Mesothelial cell of epicardium (in vitro differentiated cells): Measurements from ENCODE around the gene FLVCR2. TPM values are rescaled to one million over a fixed set of nuclear protein-coding genes. Genes with fewer than 3 reads are reported as not detected.

Source experiments
- DNase-seq, 2 experiments: peaks; one replicate each; pipeline ENCODE4 v3.0.0; 2021; ENCODE audit warnings: low spot score in 2 of 2; ENCODE audit not compliant: unreplicated experiment in 2 of 2
- H3K27ac Mint-ChIP-seq: 2 replicates; pipeline ENCODE4 v1.8.0; 2021; ENCODE audit warnings: mixed read lengths
- H3K27me3 Mint-ChIP-seq: 2 replicates; pipeline ENCODE4 v1.8.0; 2021; ENCODE audit warnings: low read depth, mixed read lengths
- H3K36me3 Mint-ChIP-seq: 2 replicates; pipeline ENCODE4 v1.8.0; 2021; ENCODE audit warnings: mixed read lengths
- H3K4me1 Mint-ChIP-seq: 2 replicates; pipeline ENCODE4 v1.8.0; 2021; ENCODE audit warnings: mixed read lengths
- H3K4me3 Mint-ChIP-seq: 2 replicates; pipeline ENCODE4 v1.8.0; 2021; ENCODE audit warnings: mild to moderate bottlenecking, moderate library complexity, mixed read lengths
- H3K9me3 Mint-ChIP-seq: 2 replicates; pipeline ENCODE4 v1.8.0; 2021; ENCODE audit warnings: mixed read lengths
- total RNA-seq: library from RNA; stranded (reverse); gene quantifications from 3 replicates; pipeline ENCODE4 v1.2.1, GENCODE V29; 2021
- TF ChIP-seq, protein P1 (sequence below): fragments of 200-600 bp; sonication (generic); IDR thresholded peaks from one replicate; pipeline ENCODE4 v1.5.0; 2021; ENCODE audit warnings: antibody characterized with exemption; ENCODE audit not compliant: unreplicated experiment

Gene FLVCR2
- total RNA-seq, 1 donor from 2014 or later: 3.0 TPM

DNA sequence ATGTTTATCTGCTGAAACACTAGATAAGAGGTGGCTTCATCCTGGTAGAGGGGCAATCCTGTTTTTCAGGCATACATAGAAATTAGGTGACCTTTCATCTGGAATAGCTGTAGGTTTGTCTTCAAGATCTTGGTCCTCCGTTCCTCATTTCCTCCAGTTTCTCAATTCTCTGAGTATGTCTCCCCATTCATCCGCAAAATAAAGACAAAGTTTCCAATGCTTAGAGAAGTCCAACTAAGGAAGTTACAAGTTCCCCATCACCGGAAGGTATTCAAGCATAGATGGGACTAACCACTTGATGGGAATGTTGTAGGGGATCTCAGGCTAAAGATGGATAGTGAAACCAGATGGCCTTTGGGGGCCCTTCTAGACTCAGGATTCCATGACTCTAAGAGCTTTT lies 48.0 kb downstream of the FLVCR2 start:
- Mint-ChIP-seq H3K9me3 (peaks cover 4% of the 10 kb centered on the region), H3K4me3 (no peak overlapping the region), H3K27ac (no peak overlapping the region), H3K36me3 (peaks cover 2% of the 10 kb centered on the region), H3K4me1 (peaks cover 2% of the 10 kb centered on the region), H3K27me3 (no peaks in the 10 kb centered on the region)
- TF ChIP-seq, protein P1, sequence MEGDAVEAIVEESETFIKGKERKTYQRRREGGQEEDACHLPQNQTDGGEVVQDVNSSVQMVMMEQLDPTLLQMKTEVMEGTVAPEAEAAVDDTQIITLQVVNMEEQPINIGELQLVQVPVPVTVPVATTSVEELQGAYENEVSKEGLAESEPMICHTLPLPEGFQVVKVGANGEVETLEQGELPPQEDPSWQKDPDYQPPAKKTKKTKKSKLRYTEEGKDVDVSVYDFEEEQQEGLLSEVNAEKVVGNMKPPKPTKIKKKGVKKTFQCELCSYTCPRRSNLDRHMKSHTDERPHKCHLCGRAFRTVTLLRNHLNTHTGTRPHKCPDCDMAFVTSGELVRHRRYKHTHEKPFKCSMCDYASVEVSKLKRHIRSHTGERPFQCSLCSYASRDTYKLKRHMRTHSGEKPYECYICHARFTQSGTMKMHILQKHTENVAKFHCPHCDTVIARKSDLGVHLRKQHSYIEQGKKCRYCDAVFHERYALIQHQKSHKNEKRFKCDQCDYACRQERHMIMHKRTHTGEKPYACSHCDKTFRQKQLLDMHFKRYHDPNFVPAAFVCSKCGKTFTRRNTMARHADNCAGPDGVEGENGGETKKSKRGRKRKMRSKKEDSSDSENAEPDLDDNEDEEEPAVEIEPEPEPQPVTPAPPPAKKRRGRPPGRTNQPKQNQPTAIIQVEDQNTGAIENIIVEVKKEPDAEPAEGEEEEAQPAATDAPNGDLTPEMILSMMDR: no peak
- no peak for DNase-seq

DNA sequence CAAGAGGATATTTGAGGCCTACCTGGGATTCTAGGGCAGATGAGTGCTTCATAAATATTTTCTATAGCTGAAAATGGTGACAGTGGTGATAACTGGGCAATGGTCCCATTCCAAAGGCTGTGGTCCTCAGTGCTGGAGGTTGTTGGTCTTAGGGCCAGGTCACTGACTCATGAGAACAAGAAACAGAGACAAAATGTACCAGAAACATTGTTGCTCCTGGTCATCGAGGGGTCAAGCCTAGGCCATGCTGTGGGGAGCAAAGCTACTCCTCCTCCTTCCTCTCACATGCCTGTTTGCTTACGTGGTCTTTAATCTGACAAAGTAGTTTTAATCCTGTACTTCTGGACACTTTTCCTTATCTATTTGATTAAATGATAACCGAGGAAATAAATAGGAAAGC lies 48.4 kb downstream of the FLVCR2 start:
- Mint-ChIP-seq H3K27ac (no peak overlapping the region), H3K27me3 (no peaks in the 10 kb centered on the region)

DNA sequence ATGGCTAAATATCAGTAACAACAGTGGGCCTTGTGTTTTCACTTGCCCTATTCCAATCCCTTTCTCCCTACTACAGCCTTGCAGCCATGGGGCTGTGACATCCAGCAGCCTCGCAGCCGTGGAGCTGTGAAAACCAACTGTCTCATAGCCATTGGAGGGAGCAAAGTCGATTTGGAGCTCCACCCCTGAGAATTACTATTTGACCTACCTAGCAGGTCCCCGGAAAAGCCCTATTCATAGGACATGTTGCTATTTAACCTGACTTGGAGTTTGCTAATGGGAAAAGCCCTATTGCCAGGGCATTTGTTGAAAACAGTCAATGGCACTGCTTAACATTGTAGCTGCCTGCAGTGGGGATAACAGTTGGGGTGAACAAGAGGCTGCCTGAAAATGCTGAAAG lies 49.0 kb downstream of the FLVCR2 start:
- TF ChIP-seq, protein P1: no peak
- Mint-ChIP-seq H3K4me3 (no peak overlapping the region), H3K9me3 (peaks cover 4% of the 10 kb centered on the region), H3K27me3 (no peaks in the 10 kb centered on the region), H3K27ac (no peak overlapping the region), H3K4me1 (peaks cover 2% of the 10 kb centered on the region), H3K36me3 (peaks cover 2% of the 10 kb centered on the region)
- no peak for DNase-seq

More for the DNA sequence above, 48.4 kb downstream of the FLVCR2 start:
- H3K4me1 Mint-ChIP-seq: peaks cover 2% of the 10 kb centered on the region
- peaks cover 2% of the 10 kb centered on the region for H3K36me3 Mint-ChIP-seq
- no peak overlapping the region for H3K4me3 Mint-ChIP-seq
- no peak for DNase-seq
- H3K9me3 Mint-ChIP-seq: peaks cover 4% of the 10 kb centered on the region
- TF ChIP-seq, protein P1: no peak

DNA sequence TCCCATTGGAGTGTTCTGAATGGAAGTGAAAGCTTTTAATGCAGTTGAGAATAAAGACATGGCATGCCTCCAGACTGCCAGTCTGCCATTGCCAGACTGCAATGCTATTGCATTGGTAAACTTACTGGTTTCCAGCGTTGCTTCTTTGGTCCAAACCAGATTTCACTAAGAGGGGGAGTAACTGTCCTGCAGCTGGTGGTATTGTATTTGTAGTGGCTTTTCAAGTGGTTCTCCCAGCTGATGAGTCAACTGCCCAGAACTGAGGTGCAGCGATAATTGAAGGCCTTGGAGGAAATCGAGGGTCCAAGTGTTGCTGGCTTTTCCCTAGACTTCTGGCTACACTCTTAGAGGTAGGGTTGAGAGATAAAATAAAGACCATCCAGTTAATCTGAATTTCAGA lies 50.4 kb downstream of the FLVCR2 start:
- no peak for DNase-seq
- TF ChIP-seq, protein P1: no peak
- no peak overlapping the region for H3K4me3 Mint-ChIP-seq
- no peak overlapping the region for H3K27ac Mint-ChIP-seq
- H3K36me3 Mint-ChIP-seq: peaks cover 2% of the 10 kb centered on the region
- peaks cover 2% of the 10 kb centered on the region for H3K4me1 Mint-ChIP-seq
- H3K27me3 Mint-ChIP-seq: no peaks in the 10 kb centered on the region
- H3K9me3 Mint-ChIP-seq: peaks cover 4% of the 10 kb centered on the region

DNA sequence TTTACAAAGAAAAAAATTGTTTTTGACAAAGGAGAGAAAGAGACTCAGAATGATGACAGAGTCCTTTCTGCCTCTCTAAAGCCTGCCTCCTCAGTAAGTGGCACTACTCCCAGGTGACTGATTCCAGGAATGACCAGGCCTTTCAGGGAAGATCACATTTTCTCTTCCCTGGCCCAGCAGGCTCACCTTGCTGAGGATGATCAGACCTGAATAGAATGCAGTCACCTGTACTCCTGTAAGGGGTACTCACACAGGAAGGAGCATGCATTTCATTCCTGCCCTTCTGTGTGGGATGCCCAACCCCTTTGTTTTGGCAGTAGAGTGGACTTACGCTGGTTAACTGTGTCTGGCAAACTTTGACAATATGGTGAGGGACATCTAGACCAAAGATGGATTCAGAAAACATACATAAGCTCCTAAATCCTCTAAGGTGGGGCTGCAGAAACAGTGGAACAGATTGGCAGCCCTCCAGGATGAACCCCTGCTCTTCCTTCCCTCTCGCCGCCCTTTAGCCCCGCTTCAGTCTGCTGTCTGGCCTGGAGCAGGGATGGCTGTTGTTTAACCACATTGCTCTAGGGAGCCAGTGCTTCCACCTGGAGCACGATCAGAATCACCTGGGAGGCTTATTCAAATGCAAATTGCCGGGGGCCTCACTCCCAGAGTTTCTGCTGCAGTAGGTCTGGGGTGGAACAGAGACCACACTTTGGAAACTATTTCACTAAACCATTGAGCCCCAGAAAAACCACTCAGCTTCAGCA lies 52.5 kb downstream of the FLVCR2 start:
- no peak overlapping the region for H3K27ac Mint-ChIP-seq

More for the DNA sequence above, 52.5 kb downstream of the FLVCR2 start:
- no peak for DNase-seq
- no peak overlapping the region for H3K4me3 Mint-ChIP-seq
- peaks cover 4% of the 10 kb centered on the region for H3K9me3 Mint-ChIP-seq
- H3K27me3 Mint-ChIP-seq: no peaks in the 10 kb centered on the region
- peaks cover 2% of the 10 kb centered on the region for H3K4me1 Mint-ChIP-seq
- peaks cover 2% of the 10 kb centered on the region for H3K36me3 Mint-ChIP-seq
- TF ChIP-seq, protein P1: no peak
